Measurements from ENCODE around the gene KIAA0040.

DNA sequence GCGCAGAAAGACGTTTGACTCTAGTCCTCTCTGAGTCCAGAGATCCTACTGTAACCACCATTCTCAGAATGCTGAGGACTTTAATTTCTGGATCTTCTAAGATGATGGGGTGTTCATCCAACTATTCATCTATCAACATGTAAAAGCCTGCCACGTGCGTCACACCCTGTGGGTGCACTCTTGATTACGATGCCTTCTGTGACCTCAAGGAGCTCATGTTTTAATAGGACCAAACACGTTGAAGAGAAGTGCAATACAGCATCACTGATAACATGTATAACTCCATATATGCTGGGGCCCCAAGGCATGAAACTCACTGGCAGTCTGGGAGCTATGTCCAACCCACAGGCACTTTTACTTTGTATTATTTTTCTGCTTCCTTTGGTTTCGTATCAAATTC, 19.0 kb downstream of the KIAA0040 start:
- TF ChIP-seq SUZ12 (IDR thresholded peaks at IDR 0.05; ENCODE audit: extremely low read depth, insufficient read depth, insufficient read length) (no peak), YY1 (IDR thresholded peaks at IDR 0.05; ENCODE audit: insufficient read depth, insufficient read length) (no peak), ZNF274 (IDR thresholded peaks at IDR 0.05; ENCODE audit: low read depth, low read length) (no peak)
